ENCODE data around the gene MEI4. TPM values are rescaled to one million over a fixed set of nuclear protein-coding genes. Genes with fewer than 3 reads are reported as not detected.

The MEI4 gene
- total RNA-seq, 1 donor from 2014 or later = 1.0 TPM

GRCh38 chr6:77880501-77880900, 227.7 kb downstream of the MEI4 start:
- H3K4me2 ChIP-seq = no peak overlapping the region
- Mint-ChIP-seq H3K9me3 (no peaks in the 10 kb centered on the region), H3K4me3 (no peak overlapping the region), H3K4me1 (peaks cover 12% of the 10 kb centered on the region), H3K27me3 (ENCODE audit: insufficient read depth, low read depth) (no peaks in the 10 kb centered on the region), H3K27ac (no peak overlapping the region), H3K36me3 (no peaks in the 10 kb centered on the region)
- H3K27me3 ChIP-seq = no peaks in the 10 kb centered on the region
- no peaks in the 10 kb centered on the region for H3K9me3 ChIP-seq (ENCODE audit: low read depth)
- no peaks in the 10 kb centered on the region for H3K4me1 ChIP-seq
- no peak overlapping the region for H2AFZ ChIP-seq (replicated peaks)
- H3F3A ChIP-seq (ENCODE audit: low read depth) = no peaks in the 10 kb centered on the region
- H3K36me3 ChIP-seq = no peaks in the 10 kb centered on the region
- H4K20me1 ChIP-seq (ENCODE audit: low read depth) = no peaks in the 10 kb centered on the region
- no peaks in the 10 kb centered on the region for H3K79me2 ChIP-seq (ENCODE audit: low read depth)
- H3K4me3 ChIP-seq = no peak overlapping the region
- no peak overlapping the region for H3K9ac ChIP-seq
- DNase-seq (ENCODE audit: low spot score) = no peak
- TF ChIP-seq EZH2 (IDR thresholded peaks at IDR 0.05) = no peak
- TF ChIP-seq EZH2phosphoT487 (IDR thresholded peaks at IDR 0.05) = no peak
- TF ChIP-seq, protein P1, sequence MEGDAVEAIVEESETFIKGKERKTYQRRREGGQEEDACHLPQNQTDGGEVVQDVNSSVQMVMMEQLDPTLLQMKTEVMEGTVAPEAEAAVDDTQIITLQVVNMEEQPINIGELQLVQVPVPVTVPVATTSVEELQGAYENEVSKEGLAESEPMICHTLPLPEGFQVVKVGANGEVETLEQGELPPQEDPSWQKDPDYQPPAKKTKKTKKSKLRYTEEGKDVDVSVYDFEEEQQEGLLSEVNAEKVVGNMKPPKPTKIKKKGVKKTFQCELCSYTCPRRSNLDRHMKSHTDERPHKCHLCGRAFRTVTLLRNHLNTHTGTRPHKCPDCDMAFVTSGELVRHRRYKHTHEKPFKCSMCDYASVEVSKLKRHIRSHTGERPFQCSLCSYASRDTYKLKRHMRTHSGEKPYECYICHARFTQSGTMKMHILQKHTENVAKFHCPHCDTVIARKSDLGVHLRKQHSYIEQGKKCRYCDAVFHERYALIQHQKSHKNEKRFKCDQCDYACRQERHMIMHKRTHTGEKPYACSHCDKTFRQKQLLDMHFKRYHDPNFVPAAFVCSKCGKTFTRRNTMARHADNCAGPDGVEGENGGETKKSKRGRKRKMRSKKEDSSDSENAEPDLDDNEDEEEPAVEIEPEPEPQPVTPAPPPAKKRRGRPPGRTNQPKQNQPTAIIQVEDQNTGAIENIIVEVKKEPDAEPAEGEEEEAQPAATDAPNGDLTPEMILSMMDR (IDR thresholded peaks at IDR 0.05) = no peak
- no peak overlapping the region for H3K27ac ChIP-seq

- Histone ChIP-seq H3K9ac (no peak overlapping the region), H3K27me3 (no peaks in the 10 kb centered on the region), H3K4me2 (no peak overlapping the region), H2AFZ (replicated peaks) (no peak overlapping the region), H3K27ac (no peak overlapping the region), H3K36me3 (no peaks in the 10 kb centered on the region), H3K4me3 (no peak overlapping the region), H3K4me1 (no peaks in the 10 kb centered on the region), H3K79me2 (ENCODE audit: low read depth) (no peaks in the 10 kb centered on the region), H3K9me3 (ENCODE audit: low read depth) (no peaks in the 10 kb centered on the region), H4K20me1 (ENCODE audit: low read depth) (no peaks in the 10 kb centered on the region), H3F3A (ENCODE audit: low read depth) (no peaks in the 10 kb centered on the region)
- TF ChIP-seq, protein P1 (IDR thresholded peaks at IDR 0.05) = no peak
- no peak for TF ChIP-seq EZH2phosphoT487 (IDR thresholded peaks at IDR 0.05)
- no peak for TF ChIP-seq EZH2 (IDR thresholded peaks at IDR 0.05)
- Mint-ChIP-seq H3K9me3 (no peaks in the 10 kb centered on the region), H3K4me3 (no peak overlapping the region), H3K27me3 (ENCODE audit: insufficient read depth, low read depth) (peaks cover 2% of the 10 kb centered on the region), H3K4me1 (peaks cover 12% of the 10 kb centered on the region), H3K27ac (no peak overlapping the region), H3K36me3 (no peaks in the 10 kb centered on the region)
- DNase-seq (ENCODE audit: low spot score) = no peak
Observed at GRCh38 chr6:77883851-77884250, 231.0 kb downstream of the MEI4 start.

DNA sequence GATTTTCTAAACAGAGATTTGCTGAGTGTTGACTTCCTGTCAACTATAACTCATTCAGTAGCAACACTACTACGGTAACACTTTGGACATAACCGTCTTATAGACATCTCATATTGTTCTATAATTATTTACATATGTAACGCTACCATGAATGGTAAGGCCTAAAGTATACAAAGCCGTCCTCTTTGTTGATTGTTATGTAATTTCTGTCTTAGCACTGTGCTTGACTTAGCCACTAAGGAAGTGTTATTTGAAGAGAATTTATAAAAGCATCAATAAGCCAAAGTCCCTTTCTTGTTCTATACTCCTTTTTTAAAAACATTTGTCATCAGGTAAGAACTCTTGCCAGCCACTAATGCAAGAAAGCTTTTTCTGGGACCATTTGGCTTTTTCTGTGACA, 240.6 kb downstream of the MEI4 start:
- Histone ChIP-seq H3K79me2 (ENCODE audit: low read depth) (no peaks in the 10 kb centered on the region), H3K9ac (no peak overlapping the region), H3K9me3 (ENCODE audit: low read depth) (no peaks in the 10 kb centered on the region), H2AFZ (replicated peaks) (no peak overlapping the region), H3K27me3 (no peaks in the 10 kb centered on the region), H3K27ac (no peak overlapping the region), H4K20me1 (ENCODE audit: low read depth) (no peaks in the 10 kb centered on the region), H3K4me2 (no peak overlapping the region), H3K4me1 (no peaks in the 10 kb centered on the region), H3F3A (ENCODE audit: low read depth) (no peaks in the 10 kb centered on the region), H3K4me3 (no peak overlapping the region), H3K36me3 (no peaks in the 10 kb centered on the region)
- Mint-ChIP-seq H3K27ac (no peak overlapping the region), H3K9me3 (peaks cover 19% of the 10 kb centered on the region), H3K36me3 (no peaks in the 10 kb centered on the region), H3K4me1 (no peaks in the 10 kb centered on the region), H3K4me3 (no peak overlapping the region), H3K27me3 (ENCODE audit: insufficient read depth, low read depth) (no peaks in the 10 kb centered on the region)
- no peak for DNase-seq (ENCODE audit: low spot score)
- TF ChIP-seq EZH2 (IDR thresholded peaks at IDR 0.05) (no peak), EZH2phosphoT487 (IDR thresholded peaks at IDR 0.05) (no peak)
- TF ChIP-seq, protein P1 (IDR thresholded peaks at IDR 0.05) = no peak

Data from neural progenitor cell (in vitro differentiated cells).